Nephron progenitor cell (in vitro differentiated cells): ENCODE measurements around the gene EMX1.

Experiments
- DNase-seq: peaks from one replicate; pipeline ENCODE4 v3.0.0; 2021
- H3K27ac Mint-ChIP-seq: 2 replicates; pipeline ENCODE4 v1.8.0; 2021; ENCODE audit warnings: mild to moderate bottlenecking, moderate library complexity, mixed read lengths
- H3K27me3 Mint-ChIP-seq: 2 replicates; pipeline ENCODE4 v1.8.0; 2021; ENCODE audit warnings: mild to moderate bottlenecking, low read depth, mixed read lengths; ENCODE audit not compliant: poor library complexity
- H3K36me3 Mint-ChIP-seq: 2 replicates; pipeline ENCODE4 v1.8.0; 2021; ENCODE audit warnings: low read depth, mixed read lengths
- H3K4me1 Mint-ChIP-seq: 2 replicates; pipeline ENCODE4 v1.8.0; 2021; ENCODE audit warnings: mixed read lengths
- H3K4me3 Mint-ChIP-seq: 2 replicates; pipeline ENCODE4 v1.8.0; 2021; ENCODE audit warnings: mild to moderate bottlenecking, moderate library complexity, mixed read lengths
- H3K9me3 Mint-ChIP-seq: 2 replicates; pipeline ENCODE4 v1.8.0; 2021; ENCODE audit warnings: mild to moderate bottlenecking, moderate library complexity, mixed read lengths
- CTCF ChIP-seq: fragments of 200-600 bp; sonication (generic); IDR thresholded peaks from 2 replicates; pipeline ENCODE4 v1.5.0; 2021; ENCODE audit warnings: antibody characterized with exemption

The EMX1 gene

GRCh38 chr2:72953528-72953927 is 36.2 kb downstream of the EMX1 start:
- TF ChIP-seq CTCF, result no peak
- peaks cover 20% of the 10 kb centered on the region for H3K27me3 Mint-ChIP-seq
- H3K36me3 Mint-ChIP-seq, result no peaks in the 10 kb centered on the region
- H3K4me1 Mint-ChIP-seq, result peaks cover 50% of the 10 kb centered on the region
- no peaks in the 10 kb centered on the region for H3K9me3 Mint-ChIP-seq
- H3K4me3 Mint-ChIP-seq, result no peak overlapping the region
- H3K27ac Mint-ChIP-seq, result no peak overlapping the region
- DNase-seq, result no peak

GRCh38 chr2:72953976-72954375 is 36.7 kb downstream of the EMX1 start:
- DNase-seq, result no peak

GRCh38 chr2:72954376-72955227 is 37.3 kb downstream of the EMX1 start:
- Mint-ChIP-seq H3K4me1 (peaks cover 57% of the 10 kb centered on the region), H3K27me3 (peaks cover 14% of the 10 kb centered on the region), H3K4me3 (peak overlapping the region; percentile 52), H3K27ac (no peak overlapping the region), H3K9me3 (no peaks in the 10 kb centered on the region), H3K36me3 (no peaks in the 10 kb centered on the region)
- TF ChIP-seq CTCF, result no peak
- no peak for DNase-seq

More at GRCh38 chr2:72953976-72954375, 36.7 kb downstream of the EMX1 start:
- Mint-ChIP-seq H3K27me3 (peaks cover 15% of the 10 kb centered on the region), H3K4me1 (peaks cover 50% of the 10 kb centered on the region), H3K9me3 (no peaks in the 10 kb centered on the region), H3K27ac (no peak overlapping the region), H3K36me3 (no peaks in the 10 kb centered on the region), H3K4me3 (no peak overlapping the region)
- TF ChIP-seq CTCF, result no peak

- Mint-ChIP-seq H3K9me3 (no peaks in the 10 kb centered on the region), H3K36me3 (no peaks in the 10 kb centered on the region), H3K4me1 (peaks cover 65% of the 10 kb centered on the region), H3K27me3 (peaks cover 14% of the 10 kb centered on the region), H3K4me3 (peak overlapping the region; percentile 52), H3K27ac (no peak overlapping the region)
- no peak for TF ChIP-seq CTCF
- peak; percentile 27 for DNase-seq
These were observed 38.1 kb downstream of the EMX1 start for GRCh38 chr2:72955228-72956049.

- no peak for TF ChIP-seq CTCF
- no peaks in the 10 kb centered on the region for H3K9me3 Mint-ChIP-seq
- H3K4me1 Mint-ChIP-seq, result peaks cover 71% of the 10 kb centered on the region
- no peak for DNase-seq
- H3K36me3 Mint-ChIP-seq, result no peaks in the 10 kb centered on the region
- no peak overlapping the region for H3K4me3 Mint-ChIP-seq
- no peak overlapping the region for H3K27ac Mint-ChIP-seq
- peaks cover 14% of the 10 kb centered on the region for H3K27me3 Mint-ChIP-seq
These were observed 38.7 kb downstream of the EMX1 start for GRCh38 chr2:72956050-72956395.
